ENCODE data around the gene P2RY6. TPM values are rescaled to one million over a fixed set of nuclear protein-coding genes. Genes with fewer than 3 reads are reported as not detected.

P2RY6 gene
- total RNA-seq, 4 donors from 2014 or later: 1.8 to 2.8 (median 2.3) TPM

DNA sequence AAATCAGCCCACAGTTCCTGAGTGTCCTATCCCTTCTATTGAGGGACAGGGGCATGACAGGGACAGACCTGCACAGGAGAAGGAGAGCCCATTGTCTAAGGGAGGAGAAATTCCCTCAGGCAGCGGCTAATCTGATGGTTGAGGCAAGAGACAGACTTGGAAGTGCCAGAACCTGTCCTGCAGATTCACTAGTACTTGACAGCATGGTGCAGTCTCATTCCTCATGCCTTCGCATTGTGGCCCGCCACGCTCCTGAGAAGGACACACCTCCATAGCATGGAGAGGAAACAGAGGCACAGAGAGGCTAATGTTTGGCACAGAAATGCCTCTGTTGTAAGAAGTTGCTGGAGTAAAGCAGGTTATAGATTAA lies 3.2 kb downstream of the P2RY6 start:
- WGBS, 2 donors (ENCODE audit: low coverage in 1 of 2): no CpG with 5 or more reads among the region's 4 CpGs
- peaks cover 7% of the 10 kb centered on the region for H3K27me3 ChIP-seq
- peak overlapping the region in 1 of 2 donors; percentile 10 for H3K4me3 ChIP-seq
- no peaks in the 10 kb centered on the region for H3K9me3 ChIP-seq
- H3K36me3 ChIP-seq: no peaks in the 10 kb centered on the region
- no peak for ATAC-seq
- TF ChIP-seq POLR2AphosphoS5 (IDR thresholded peaks at IDR 0.05) (no peak), EP300 (IDR thresholded peaks at IDR 0.05) (no peak), POLR2A (IDR thresholded peaks at IDR 0.05) (no peak)
- TF ChIP-seq, protein P1, sequence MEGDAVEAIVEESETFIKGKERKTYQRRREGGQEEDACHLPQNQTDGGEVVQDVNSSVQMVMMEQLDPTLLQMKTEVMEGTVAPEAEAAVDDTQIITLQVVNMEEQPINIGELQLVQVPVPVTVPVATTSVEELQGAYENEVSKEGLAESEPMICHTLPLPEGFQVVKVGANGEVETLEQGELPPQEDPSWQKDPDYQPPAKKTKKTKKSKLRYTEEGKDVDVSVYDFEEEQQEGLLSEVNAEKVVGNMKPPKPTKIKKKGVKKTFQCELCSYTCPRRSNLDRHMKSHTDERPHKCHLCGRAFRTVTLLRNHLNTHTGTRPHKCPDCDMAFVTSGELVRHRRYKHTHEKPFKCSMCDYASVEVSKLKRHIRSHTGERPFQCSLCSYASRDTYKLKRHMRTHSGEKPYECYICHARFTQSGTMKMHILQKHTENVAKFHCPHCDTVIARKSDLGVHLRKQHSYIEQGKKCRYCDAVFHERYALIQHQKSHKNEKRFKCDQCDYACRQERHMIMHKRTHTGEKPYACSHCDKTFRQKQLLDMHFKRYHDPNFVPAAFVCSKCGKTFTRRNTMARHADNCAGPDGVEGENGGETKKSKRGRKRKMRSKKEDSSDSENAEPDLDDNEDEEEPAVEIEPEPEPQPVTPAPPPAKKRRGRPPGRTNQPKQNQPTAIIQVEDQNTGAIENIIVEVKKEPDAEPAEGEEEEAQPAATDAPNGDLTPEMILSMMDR (IDR thresholded peaks at IDR 0.05): no peak
- H3K27ac ChIP-seq: peak overlapping the region in 1 of 4 donors; percentile 31
- H3K4me1 ChIP-seq: no peaks in the 10 kb centered on the region

DNA sequence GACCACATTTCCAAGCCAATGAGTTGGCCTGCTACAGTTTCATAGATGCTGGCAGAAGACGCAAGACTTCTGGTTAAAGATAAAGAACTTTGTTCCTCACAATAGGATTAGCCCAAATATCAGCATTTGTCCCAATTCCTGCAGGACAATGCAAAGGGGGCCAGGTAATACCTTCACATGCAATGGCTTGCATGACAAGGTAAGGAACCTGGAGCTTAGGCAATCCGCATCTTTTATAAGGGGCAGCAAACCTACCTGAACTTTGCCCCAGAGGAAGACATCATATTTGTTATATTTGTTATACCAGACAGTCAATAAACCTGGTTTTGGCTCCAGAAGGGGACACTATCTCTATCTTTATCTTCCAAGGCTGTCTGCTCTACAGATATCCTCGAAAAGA lies 5.3 kb downstream of the P2RY6 start:
- 80% methylated on average over 2 to 3 of the region's 3 CpGs for WGBS, 2 donors (ENCODE audit: low coverage in 1 of 2)
- no peak for TF ChIP-seq POLR2AphosphoS5 (IDR thresholded peaks at IDR 0.05)
- no peak for TF ChIP-seq EP300 (IDR thresholded peaks at IDR 0.05)
- TF ChIP-seq, protein P1 (IDR thresholded peaks at IDR 0.05): no peak
- TF ChIP-seq POLR2A (IDR thresholded peaks at IDR 0.05): no peak

DNA sequence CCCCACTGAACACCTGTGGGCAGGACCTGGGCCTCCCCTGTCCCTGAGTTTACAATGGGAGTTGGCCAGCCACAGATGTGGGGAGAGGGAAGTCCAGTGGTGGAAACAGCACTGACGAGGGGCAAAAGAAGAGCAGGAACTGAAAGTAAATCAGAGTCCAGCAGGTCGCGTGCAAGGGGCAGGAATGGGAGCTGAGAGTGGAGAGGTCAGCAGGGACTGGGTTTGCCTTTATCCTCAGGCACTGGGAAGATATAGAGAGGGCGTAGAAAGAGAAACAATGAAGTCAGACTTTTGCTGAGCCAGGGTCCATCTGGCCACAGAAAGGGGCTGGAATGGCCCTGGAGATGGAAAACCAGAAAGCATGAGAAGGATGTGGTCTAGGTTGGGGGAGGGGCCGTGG lies 8.5 kb downstream of the P2RY6 start:
- peak; percentile 65 for ATAC-seq
- H3K4me1 ChIP-seq: no peaks in the 10 kb centered on the region
- H3K27me3 ChIP-seq: no peaks in the 10 kb centered on the region
- no peaks in the 10 kb centered on the region for H3K36me3 ChIP-seq
- peak overlapping the region in 1 of 4 donors; percentile 35 for H3K27ac ChIP-seq
- 69 to 78% methylated on average over 4 to 5 of the region's 5 CpGs for WGBS, 2 donors (ENCODE audit: low coverage in 1 of 2)
- H3K4me3 ChIP-seq: no peak overlapping the region
- H3K9me3 ChIP-seq: no peaks in the 10 kb centered on the region
- TF ChIP-seq POLR2A (IDR thresholded peaks at IDR 0.05) (no peak), POLR2AphosphoS5 (IDR thresholded peaks at IDR 0.05) (no peak)
- TF ChIP-seq, protein P1 (IDR thresholded peaks at IDR 0.05): no peak

More for the DNA sequence above, 5.3 kb downstream of the P2RY6 start:
- H3K36me3 ChIP-seq: no peaks in the 10 kb centered on the region
- H3K9me3 ChIP-seq: no peaks in the 10 kb centered on the region
- H3K4me3 ChIP-seq: no peak overlapping the region
- no peak for ATAC-seq
- no peaks in the 10 kb centered on the region for H3K4me1 ChIP-seq
- H3K27ac ChIP-seq: no peak overlapping the region
- peaks cover 4% of the 10 kb centered on the region for H3K27me3 ChIP-seq

DNA sequence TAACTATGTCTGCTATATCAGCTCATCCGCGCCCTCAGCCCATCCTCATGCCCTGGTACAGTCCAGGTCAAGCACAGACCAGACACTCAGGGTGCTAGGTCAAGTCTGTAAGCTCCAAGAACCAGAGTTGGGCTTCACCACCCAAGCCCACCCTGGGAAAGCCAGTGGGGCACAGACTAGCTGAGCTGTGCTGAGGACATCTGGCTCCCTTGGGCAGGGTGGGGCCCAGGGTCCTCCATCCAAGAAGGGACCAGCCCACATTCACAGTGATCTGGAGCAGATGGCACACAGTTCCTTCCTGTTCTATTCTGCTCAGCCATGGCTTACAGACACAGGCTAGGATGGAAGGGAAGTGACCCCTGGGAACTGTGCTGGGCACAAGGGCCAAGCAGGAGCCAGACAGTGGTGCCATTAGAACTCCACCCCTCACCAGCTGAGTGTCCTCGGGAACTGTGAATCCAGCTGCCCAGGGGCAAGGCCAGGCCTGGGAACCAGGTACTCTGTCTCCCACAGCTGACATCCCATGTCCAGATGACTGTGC lies 9.1 kb downstream of the P2RY6 start:
- TF ChIP-seq, protein P1 (IDR thresholded peaks at IDR 0.05): no peak
- TF ChIP-seq EP300 (IDR thresholded peaks at IDR 0.05) (no peak), POLR2AphosphoS5 (IDR thresholded peaks at IDR 0.05) (no peak), POLR2A (IDR thresholded peaks at IDR 0.05) (no peak)
- Histone ChIP-seq H3K27me3 (no peaks in the 10 kb centered on the region), H3K4me3 (no peak overlapping the region), H3K9me3 (no peaks in the 10 kb centered on the region), H3K27ac (peak overlapping the region in 2 of 4 donors; percentile 18 to 35), H3K4me1 (no peaks in the 10 kb centered on the region), H3K36me3 (no peaks in the 10 kb centered on the region)
- ATAC-seq: peak; percentile 61
- WGBS, 2 donors (ENCODE audit: low coverage in 1 of 2): no CpG with 5 or more reads among the region's 3 CpGs
